ENCODE measurements around the gene SMURF2. TPM values are rescaled to one million over a fixed set of nuclear protein-coding genes. Genes with fewer than 3 reads are reported as not detected.

SMURF2 gene
- total and polyA plus RNA-seq, 10 of the 15 experiments (the other 5 are each of a cell fraction or from before 2014, with no cell fraction given): 2.8 to 13.4 (median 7.5) TPM

DNA sequence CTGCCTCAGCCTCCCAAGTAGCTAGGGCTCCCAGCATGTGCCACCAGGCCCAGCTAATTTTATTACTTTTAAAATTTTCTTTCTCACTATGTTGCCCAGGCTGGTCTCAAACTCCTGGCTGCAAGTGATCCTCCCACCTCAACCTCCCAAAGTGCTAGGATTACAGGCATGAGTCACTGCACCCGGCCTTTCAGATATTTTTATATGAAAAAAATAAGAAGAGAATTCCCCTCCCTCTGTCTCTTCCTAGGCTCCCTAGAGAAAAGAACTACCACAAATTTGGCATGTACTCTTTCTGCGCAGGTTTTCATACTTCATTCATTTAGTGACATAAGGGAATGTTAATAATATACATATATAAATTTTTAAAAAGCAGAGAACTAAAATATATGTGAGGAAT lies 21.7 kb upstream of the SMURF2 start (continued):
- TF ChIP-seq SPI1 (IDR thresholded peaks at IDR 0.05; ENCODE audit: borderline replicate concordance, insufficient read depth, low read depth, low read length): no peak
- no peak for TF ChIP-seq SMC3 (IDR thresholded peaks at IDR 0.05; ENCODE audit: borderline replicate concordance, low read length)
- TF ChIP-seq RAD51 (IDR thresholded peaks at IDR 0.05): no peak
- TF ChIP-seq IKZF1 (conservative IDR thresholded peaks at IDR 0.05): no peak
- TF ChIP-seq IKZF2 (IDR thresholded peaks at IDR 0.05): no peak

DNA sequence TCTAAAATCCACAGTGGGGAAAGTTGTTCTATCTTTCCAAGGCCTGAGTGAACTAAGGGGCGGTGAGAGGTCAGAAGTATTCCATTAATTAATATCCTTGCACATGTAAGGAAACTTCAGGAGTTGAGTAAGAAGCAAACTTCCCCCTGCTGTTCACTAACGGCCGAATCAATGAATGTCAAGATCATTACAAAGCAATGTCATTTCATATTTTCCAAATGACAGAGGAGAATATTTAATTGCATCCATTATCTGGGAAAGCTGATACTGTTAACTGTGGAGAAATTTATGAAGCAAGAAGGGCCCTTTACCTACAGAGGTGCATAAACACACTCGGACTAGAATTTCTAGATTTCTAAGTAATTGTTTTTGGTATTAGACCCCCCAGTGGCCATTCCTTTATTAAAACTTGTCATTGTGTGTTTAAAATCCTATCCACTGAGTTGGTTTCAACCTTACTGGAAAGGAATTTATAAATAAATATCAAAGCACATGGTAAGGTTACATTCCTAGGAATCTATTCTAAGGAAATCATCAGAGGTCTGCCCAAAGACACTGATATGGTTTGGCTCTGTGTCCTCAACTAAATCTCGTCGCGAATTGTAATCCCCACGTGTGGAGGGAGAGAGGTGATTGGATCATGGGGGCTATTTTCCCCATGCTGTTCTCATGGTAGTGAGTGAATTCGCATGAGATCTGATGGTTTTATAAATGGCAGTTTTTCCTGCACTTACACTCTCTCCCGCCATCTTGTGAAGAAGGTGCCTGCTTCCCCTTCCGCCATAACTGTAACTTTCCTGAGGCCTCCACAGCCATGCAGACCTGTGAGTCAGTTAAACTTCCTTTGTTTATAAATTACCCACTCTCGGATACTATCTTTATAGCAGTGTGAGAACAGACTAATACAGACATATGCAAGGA lies 20.4 kb upstream of the SMURF2 start:
- DNase-seq (ENCODE audit: low read depth, low spot score) (no peak), FAIRE-seq (no peak), ATAC-seq (no peak)
- ChIA-PET CTCF (no interaction called here), RAD21 (ENCODE audit: unreplicated experiment) (no interaction called here), POLR2A (no interaction called here), SMC1A (ENCODE audit: uncharacterized antibody, unreplicated experiment) (no interaction called here)
- intact Hi-C loops (cut with micrococcal nuclease; ENCODE audit: unreplicated experiment) (no loop called here), in situ Hi-C loops (cut with MboI) (no loop called here)
- no peaks in the 10 kb centered on the region for H4K20me1 ChIP-seq (ENCODE audit: control insufficient read depth, insufficient read depth)
- no peak overlapping the region for H2AFZ ChIP-seq (ENCODE audit: control insufficient read depth, low read depth, low read length)
- no peak overlapping the region for H3K27ac ChIP-seq (ENCODE audit: control insufficient read depth, insufficient read depth)
- 55% methylated on average over 12 of the region's 12 CpGs for WGBS (ENCODE audit: insufficient coverage, insufficient replicate concordance, low lambda C conversion rate, missing lambda C conversion rate)
- BruUV-seq (replicated peaks): no TSS peak
- H3K36me3 ChIP-seq (ENCODE audit: control insufficient read depth in 2 of 2, insufficient read depth in 2 of 2, low read length in 1 of 2): no peaks in the 10 kb centered on the region
- H3K27me3 ChIP-seq (replicated peaks in 1 of 2; ENCODE audit: control insufficient read depth in 2 of 2, insufficient read depth in 2 of 2, low read length in 1 of 2): no peaks in the 10 kb centered on the region
- no peak overlapping the region for H3K4me3 ChIP-seq
- no peaks in the 10 kb centered on the region for H3K9me3 ChIP-seq (replicated peaks; ENCODE audit: control insufficient read depth, insufficient read depth, low read length)
- H3K79me2 ChIP-seq (ENCODE audit: control insufficient read depth, insufficient read depth, low read length): no peaks in the 10 kb centered on the region
- H3K4me1 ChIP-seq (ENCODE audit: control insufficient read depth, insufficient read depth, low read length): no peaks in the 10 kb centered on the region
- no peak overlapping the region for H3K9ac ChIP-seq (ENCODE audit: control insufficient read depth, insufficient read depth, low read length)
- no peak overlapping the region for H3K4me2 ChIP-seq (ENCODE audit: control insufficient read depth, insufficient read depth)
- no peak for TF ChIP-seq HDGF (IDR thresholded peaks at IDR 0.05)
- TF ChIP-seq SMC3 (IDR thresholded peaks at IDR 0.05; ENCODE audit: borderline replicate concordance, low read length): no peak
- TF ChIP-seq SREBF2 (IDR thresholded peaks at IDR 0.05; ENCODE audit: low read length): no peak
- no peak for TF ChIP-seq IKZF2 (IDR thresholded peaks at IDR 0.05)
- TF ChIP-seq BACH1 (IDR thresholded peaks at IDR 0.05; ENCODE audit: borderline replicate concordance): no peak
- TF ChIP-seq, protein P1, sequence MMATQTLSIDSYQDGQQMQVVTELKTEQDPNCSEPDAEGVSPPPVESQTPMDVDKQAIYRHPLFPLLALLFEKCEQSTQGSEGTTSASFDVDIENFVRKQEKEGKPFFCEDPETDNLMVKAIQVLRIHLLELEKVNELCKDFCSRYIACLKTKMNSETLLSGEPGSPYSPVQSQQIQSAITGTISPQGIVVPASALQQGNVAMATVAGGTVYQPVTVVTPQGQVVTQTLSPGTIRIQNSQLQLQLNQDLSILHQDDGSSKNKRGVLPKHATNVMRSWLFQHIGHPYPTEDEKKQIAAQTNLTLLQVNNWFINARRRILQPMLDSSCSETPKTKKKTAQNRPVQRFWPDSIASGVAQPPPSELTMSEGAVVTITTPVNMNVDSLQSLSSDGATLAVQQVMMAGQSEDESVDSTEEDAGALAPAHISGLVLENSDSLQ (IDR thresholded peaks at IDR 0.05): no peak
